H1 (cell line): Measurements from ENCODE around the gene MBD1. TPM values are rescaled to one million over a fixed set of nuclear protein-coding genes. Genes with fewer than 3 reads are reported as not detected.

ENCODE experiments used
- BACH1 ChIP-seq: IDR thresholded peaks from 2 replicates; pipeline ENCODE4 v1.6.1; 2012; ENCODE audit warnings: low read length, improper control_type of control experiment
- CBX5 ChIP-seq: fragments of 300-800, 300-1000 bp; sonication (generic); IDR thresholded peaks from 2 replicates; pipeline ENCODE4 v1.7.1; 2016; ENCODE audit warnings: antibody characterized with exemption, low read length, low read depth
- CHD2 ChIP-seq: IDR thresholded peaks from 2 replicates; pipeline ENCODE4 v1.6.1; 2012; ENCODE audit warnings: low read length, improper control_type of control experiment
- EP300 ChIP-seq, 2 experiments: IDR thresholded peaks; 1 replicate in 1 of 2; 2 replicates in 1 of 2; pipeline ENCODE4 v1.6.1; 2011 to 2012; ENCODE audit warnings: low read depth in 2 of 2, low read length in 2 of 2, mild to moderate bottlenecking in 2 of 2, borderline replicate concordance in 1 of 2, inconsistent platforms in 1 of 2, moderate library complexity in 1 of 2
- GTF2F1 ChIP-seq: IDR thresholded peaks from 2 replicates; pipeline ENCODE4 v1.6.1; 2012; ENCODE audit warnings: low read depth, low read length, improper control_type of control experiment, borderline replicate concordance
- KDM4A ChIP-seq: IDR thresholded peaks from one replicate; pipeline ENCODE4 v1.7.1; 2012; ENCODE audit warnings: low read depth, mild to moderate bottlenecking, moderate library complexity, low read length, inconsistent platforms; ENCODE audit not compliant: severe bottlenecking
- NANOG ChIP-seq: IDR thresholded peaks from 2 replicates; pipeline ENCODE4 v1.6.1; 2011; ENCODE audit warnings: low read length, low read depth, mild to moderate bottlenecking, inconsistent platforms; ENCODE audit not compliant: insufficient read depth, poor library complexity, severe bottlenecking
- PHF8 ChIP-seq: fragments of 200-600 bp; sonication (generic); conservative IDR thresholded peaks from 2 replicates; pipeline ENCODE4 v1.7.1; 2012; ENCODE audit warnings: low read depth, mild to moderate bottlenecking, inconsistent platforms, low read length, moderate library complexity
- POLR2A ChIP-seq, 2 experiments: IDR thresholded peaks; 1 replicate in 1 of 2; 2 replicates in 1 of 2; pipeline ENCODE4 v1.6.1; 2011; ENCODE audit warnings: low read depth in 2 of 2, low read length in 2 of 2, mild to moderate bottlenecking in 2 of 2; ENCODE audit errors: control extremely low read depth in 1 of 2
- POLR2AphosphoS5 ChIP-seq: IDR thresholded peaks from 2 replicates; pipeline ENCODE4 v1.6.1; 2011; ENCODE audit warnings: low read depth, low read length
- RAD21 ChIP-seq, 2 experiments: IDR thresholded peaks in 1 of 2; conservative IDR thresholded peaks in 1 of 2; 2 replicates each; pipeline ENCODE4 v1.6.1; 2011; ENCODE audit warnings: low read depth in 2 of 2, low read length in 2 of 2, improper control_type of control experiment in 1 of 2, inconsistent platforms in 1 of 2, mild to moderate bottlenecking in 1 of 2, moderate library complexity in 1 of 2
- RXRA ChIP-seq: IDR thresholded peaks from 2 replicates; pipeline ENCODE4 v1.6.1; 2011; ENCODE audit warnings: low read depth, mild to moderate bottlenecking, low read length, moderate library complexity; ENCODE audit not compliant: insufficient read depth
- SAP30 ChIP-seq: fragments of 300-600 bp; sonication (generic); IDR thresholded peaks from 2 replicates; pipeline ENCODE4 v1.7.1; 2012; ENCODE audit warnings: low read length, moderate library complexity, mild to moderate bottlenecking, inconsistent platforms; ENCODE audit not compliant: insufficient read depth, insufficient replicate concordance
- SP2 ChIP-seq: IDR thresholded peaks from 2 replicates; pipeline ENCODE4 v1.6.1; 2012; ENCODE audit warnings: mild to moderate bottlenecking, low read length, inconsistent platforms
- TBP ChIP-seq: IDR thresholded peaks from 2 replicates; pipeline ENCODE4 v1.6.1; 2011; ENCODE audit warnings: low read depth, low read length, improper control_type of control experiment
- TEAD4 ChIP-seq: IDR thresholded peaks from 2 replicates; pipeline ENCODE4 v1.6.1; 2012; ENCODE audit warnings: low read depth, low read length, inconsistent platforms, mixed read lengths
- ZNF274 ChIP-seq: IDR thresholded peaks from 2 replicates; pipeline ENCODE4 v1.7.0; 2012; ENCODE audit warnings: low read length, borderline replicate concordance; ENCODE audit errors: extremely low read depth
- polyA plus RNA-seq, 7 experiments: library from polyadenylated mRNA; depleted of rRNA in 3 of 7; stranded (reverse) in 5 of 7; unstranded in 2 of 7; fragments of >200 nt in 5 of 7; fragments of 200-250 nt in 2 of 7; gene quantifications; 1 replicate in 5 of 7; 2 replicates in 1 of 7; 4 replicates in 1 of 7; pipeline versions ENCODE4 v1.2.1 to v1.2.3, GENCODE V29; 2011 to 2013; ENCODE audit warnings: missing spikeins in 2 of 7, mixed read lengths in 2 of 7
- total RNA-seq: library from RNA; stranded (reverse); fragmentation: NEBNext Ultra II Directional; extraction: Animal tissue kit (Norgen Biotek cat#: 25700); gene quantifications from 2 replicates; pipeline ENCODE4 v1.2.1, GENCODE V29; 2021
- TF ChIP-seq, protein P1 (sequence below), 3 experiments: IDR thresholded peaks; 1 replicate in 2 of 3; 2 replicates in 1 of 3; pipeline versions ENCODE4 v1.5.1 to v1.6.1; 2011; ENCODE audit warnings: low read length in 3 of 3, mild to moderate bottlenecking in 3 of 3, inconsistent platforms in 2 of 3, low read depth in 1 of 3, moderate library complexity in 1 of 3; ENCODE audit not compliant: insufficient read depth in 1 of 3; ENCODE audit errors: control extremely low read depth in 1 of 3
- TF ChIP-seq, protein P2 (sequence below): IDR thresholded peaks from 2 replicates; pipeline ENCODE4 v1.6.1; 2012; ENCODE audit warnings: inconsistent platforms

The MBD1 gene
- total and polyA plus RNA-seq, 2 of the 8 experiments (the other 6 are each of a cell fraction or from before 2014, with no cell fraction given), result 32.2 to 41.6 TPM

DNA sequence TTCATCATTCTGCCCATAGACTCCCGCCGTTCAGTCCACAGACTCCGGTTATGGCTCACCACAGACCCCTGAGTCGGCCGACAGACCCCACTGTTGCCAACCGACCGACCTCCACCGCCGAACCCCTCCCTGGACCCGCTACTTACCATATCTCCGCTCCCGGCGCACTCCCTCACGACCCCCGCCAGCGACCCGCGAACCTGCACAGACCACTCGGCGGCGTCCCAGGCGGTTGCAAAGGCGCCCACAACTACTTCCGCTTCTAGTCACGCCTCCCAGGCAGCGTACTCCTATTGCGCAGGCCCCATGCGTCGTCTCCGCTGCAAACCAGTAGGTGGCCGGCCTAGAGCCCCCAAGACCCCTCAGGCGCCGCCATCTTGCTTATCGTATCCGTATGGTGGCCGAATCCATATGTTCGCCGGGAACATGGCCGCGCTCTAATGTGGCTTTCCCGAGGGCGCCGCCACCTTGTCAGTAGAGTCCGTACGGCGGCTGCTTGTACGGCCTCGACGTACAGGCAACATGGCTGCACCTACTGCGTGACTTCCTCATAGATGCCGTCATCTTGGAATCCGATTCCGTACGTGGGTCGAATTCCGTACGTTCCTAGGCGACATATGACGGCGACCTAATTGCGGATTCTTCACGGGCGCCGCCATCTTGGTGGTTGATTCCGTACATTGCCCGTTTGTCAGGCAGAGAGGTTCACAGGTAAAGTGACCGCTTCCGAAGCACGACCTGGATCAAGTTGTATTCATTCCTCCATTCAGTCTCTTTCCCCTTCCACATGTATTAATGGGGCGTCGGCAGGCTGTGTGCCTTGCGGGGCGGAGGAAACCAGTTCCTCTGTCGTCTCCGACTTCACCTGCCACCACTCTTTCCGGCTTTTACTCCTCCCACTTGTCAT is 6.4 kb upstream of the MBD1 start, which contains the start of gene CXXC1 (continued):
- TF ChIP-seq RXRA, result no peak
- peak; percentile 64; the same call in 1 of the 2 replicates for TF ChIP-seq PHF8
- no peak for TF ChIP-seq POLR2AphosphoS5
- TF ChIP-seq NANOG, result peak; percentile 58
- peak in 1 of 2 experiments; percentile 6; a peak in 1 of 3 replicates for TF ChIP-seq EP300 (IDR thresholded peaks at IDR 0.05; ENCODE audit: borderline replicate concordance in 1 of 2, low read depth in 2 of 2, low read length in 2 of 2)
- TF ChIP-seq ZNF274, result no peak
- peak; percentile 24; the same call in 1 of the 2 replicates for TF ChIP-seq GTF2F1
- peak; percentile 91 for TF ChIP-seq TEAD4
- no peak for TF ChIP-seq SP2
- peak; percentile 100 for TF ChIP-seq SAP30
- TF ChIP-seq CBX5, result no peak
- 0 out of 3 replicates have a peak, but pooled peaks of 1 of the 2 experiments have one; percentile 46 for TF ChIP-seq POLR2A (IDR thresholded peaks at IDR 0.05; ENCODE audit: control extremely low read depth in 1 of 2, low read depth in 2 of 2, low read length in 2 of 2)
- TF ChIP-seq TBP, result 0 out of 2 replicates have a peak, but pooled peaks have one; percentile 12
- peak; percentile 12 to 18; a peak in 2 of 4 replicates for TF ChIP-seq RAD21 (IDR thresholded peaks at IDR 0.05 in 1 of 2, conservative IDR thresholded peaks at IDR 0.05 in 1 of 2; ENCODE audit: low read depth in 2 of 2, low read length in 2 of 2)
- TF ChIP-seq, protein P1, sequence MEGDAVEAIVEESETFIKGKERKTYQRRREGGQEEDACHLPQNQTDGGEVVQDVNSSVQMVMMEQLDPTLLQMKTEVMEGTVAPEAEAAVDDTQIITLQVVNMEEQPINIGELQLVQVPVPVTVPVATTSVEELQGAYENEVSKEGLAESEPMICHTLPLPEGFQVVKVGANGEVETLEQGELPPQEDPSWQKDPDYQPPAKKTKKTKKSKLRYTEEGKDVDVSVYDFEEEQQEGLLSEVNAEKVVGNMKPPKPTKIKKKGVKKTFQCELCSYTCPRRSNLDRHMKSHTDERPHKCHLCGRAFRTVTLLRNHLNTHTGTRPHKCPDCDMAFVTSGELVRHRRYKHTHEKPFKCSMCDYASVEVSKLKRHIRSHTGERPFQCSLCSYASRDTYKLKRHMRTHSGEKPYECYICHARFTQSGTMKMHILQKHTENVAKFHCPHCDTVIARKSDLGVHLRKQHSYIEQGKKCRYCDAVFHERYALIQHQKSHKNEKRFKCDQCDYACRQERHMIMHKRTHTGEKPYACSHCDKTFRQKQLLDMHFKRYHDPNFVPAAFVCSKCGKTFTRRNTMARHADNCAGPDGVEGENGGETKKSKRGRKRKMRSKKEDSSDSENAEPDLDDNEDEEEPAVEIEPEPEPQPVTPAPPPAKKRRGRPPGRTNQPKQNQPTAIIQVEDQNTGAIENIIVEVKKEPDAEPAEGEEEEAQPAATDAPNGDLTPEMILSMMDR (IDR thresholded peaks at IDR 0.05; ENCODE audit: control extremely low read depth in 1 of 3, insufficient read depth in 1 of 3, low read depth in 1 of 3, low read length in 3 of 3), result peak in 1 of 3 experiments; percentile 26; a peak in 1 of 4 replicates
- TF ChIP-seq KDM4A, result peak; percentile 56
- peak; percentile 40; the same call in 1 of the 2 replicates for TF ChIP-seq CHD2
- TF ChIP-seq, protein P2, sequence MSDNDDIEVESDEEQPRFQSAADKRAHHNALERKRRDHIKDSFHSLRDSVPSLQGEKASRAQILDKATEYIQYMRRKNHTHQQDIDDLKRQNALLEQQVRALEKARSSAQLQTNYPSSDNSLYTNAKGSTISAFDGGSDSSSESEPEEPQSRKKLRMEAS, result peak; percentile 40
- TF ChIP-seq BACH1, result no peak
